Glutamatergic neuron (in vitro differentiated cells): ENCODE measurements around the gene ABHD17A. TPM values are rescaled to one million over a fixed set of nuclear protein-coding genes. Genes with fewer than 3 reads are reported as not detected.

ENCODE experiments used
- DNase-seq: peaks from one replicate; pipeline ENCODE4 v3.0.0; 2022
- H3K27ac Mint-ChIP-seq: one replicate; pipeline ENCODE4 v1.8.0; 2020; ENCODE audit warnings: mild to moderate bottlenecking, mixed read lengths, inconsistent platforms; ENCODE audit not compliant: unreplicated experiment
- H3K27me3 Mint-ChIP-seq: one replicate; pipeline ENCODE4 v1.8.0; 2020; ENCODE audit warnings: mild to moderate bottlenecking, moderate library complexity, mixed read lengths, inconsistent platforms; ENCODE audit not compliant: unreplicated experiment
- H3K36me3 Mint-ChIP-seq: one replicate; pipeline ENCODE4 v1.8.0; 2020; ENCODE audit warnings: mild to moderate bottlenecking, mixed read lengths, inconsistent platforms; ENCODE audit not compliant: unreplicated experiment
- H3K4me1 Mint-ChIP-seq: one replicate; pipeline ENCODE4 v1.8.0; 2020; ENCODE audit warnings: mild to moderate bottlenecking, low read depth, mixed read lengths, inconsistent platforms; ENCODE audit not compliant: unreplicated experiment
- H3K4me3 Mint-ChIP-seq: one replicate; pipeline ENCODE4 v1.8.0; 2020; ENCODE audit warnings: mild to moderate bottlenecking, mixed read lengths, inconsistent platforms; ENCODE audit not compliant: unreplicated experiment
- H3K9me3 Mint-ChIP-seq: one replicate; pipeline ENCODE4 v1.8.0; 2020; ENCODE audit warnings: mild to moderate bottlenecking, moderate library complexity, mixed read lengths, inconsistent platforms; ENCODE audit not compliant: unreplicated experiment
- total RNA-seq: library from RNA; stranded (reverse); fragmentation: NEBNext Ultra II Directional; extraction: Animal tissue kit (Norgen Biotek cat#: 25700); gene quantifications from one replicate; pipeline ENCODE4 v1.2.1, GENCODE V29; 2021; ENCODE audit not compliant: unreplicated experiment
- TF ChIP-seq, protein P1 (sequence below): fragments of 200-600 bp; sonication (generic); IDR thresholded peaks from one replicate; pipeline ENCODE4 v1.5.0; 2021; ENCODE audit not compliant: partially characterized antibody, unreplicated experiment

The ABHD17A gene
- total RNA-seq, 1 donor from 2014 or later: 75.1 TPM

DNA sequence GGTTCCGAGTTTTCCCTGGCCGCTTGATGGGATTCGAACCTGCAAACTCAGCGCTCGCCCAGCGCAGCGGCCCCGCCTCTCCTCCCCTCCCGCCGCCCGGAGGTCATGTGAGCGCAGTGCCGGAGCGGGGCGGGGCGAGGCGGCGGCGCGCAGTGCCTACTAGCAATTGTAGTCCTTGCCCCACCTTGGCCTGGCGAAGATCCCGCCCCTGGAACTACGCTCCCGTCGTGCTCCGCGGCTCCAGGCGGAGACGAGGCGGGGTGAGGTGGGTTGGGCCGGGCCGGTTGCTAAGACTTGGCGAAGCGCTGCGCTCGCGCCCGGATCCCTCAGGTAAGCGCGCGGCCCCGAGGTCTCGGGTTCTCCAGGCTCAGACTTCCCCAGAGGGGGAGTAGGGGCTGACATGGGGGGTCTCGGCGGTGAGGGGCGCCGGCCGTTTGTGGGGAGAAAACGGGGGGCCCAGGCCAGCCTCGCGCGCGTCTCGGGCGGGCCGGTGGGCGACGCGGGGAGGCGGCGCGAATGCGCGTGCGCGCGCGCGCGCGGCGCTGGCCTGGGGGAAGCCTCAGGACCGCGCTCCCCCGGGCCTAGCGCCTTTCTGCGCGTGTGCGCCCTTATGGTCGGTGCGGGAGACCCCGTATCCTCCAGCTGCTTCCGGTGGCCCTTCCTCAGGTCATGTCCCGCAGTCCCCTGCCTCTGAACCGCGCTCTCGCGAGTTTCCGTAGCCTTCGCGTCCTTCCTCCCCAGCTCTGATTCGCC, 20.0 kb upstream of the ABHD17A start, which contains the start of the genes ADAT3 and SCAMP4:
TSS of gene ADAT3 (plus strand) at position 290 of the 753 bp plus-strand sequence. CDS start 6,649 bp downstream, outside the sequence.
TSS of gene SCAMP4 (plus strand) at position 290 of the 753 bp plus-strand sequence. CDS start 9,621 bp downstream, outside the sequence.
- Mint-ChIP-seq H3K27ac (peak within 1 kb of the TSS; percentile 77), H3K36me3 (no peaks in the 10 kb centered on the region), H3K4me3 (peak within 1 kb of the TSS; percentile 91), H3K27me3 (peaks cover 4% of the 10 kb centered on the region), H3K9me3 (peaks cover 5% of the 10 kb centered on the region), H3K4me1 (peaks cover 3% of the 10 kb centered on the region)
- TF ChIP-seq, protein P1, sequence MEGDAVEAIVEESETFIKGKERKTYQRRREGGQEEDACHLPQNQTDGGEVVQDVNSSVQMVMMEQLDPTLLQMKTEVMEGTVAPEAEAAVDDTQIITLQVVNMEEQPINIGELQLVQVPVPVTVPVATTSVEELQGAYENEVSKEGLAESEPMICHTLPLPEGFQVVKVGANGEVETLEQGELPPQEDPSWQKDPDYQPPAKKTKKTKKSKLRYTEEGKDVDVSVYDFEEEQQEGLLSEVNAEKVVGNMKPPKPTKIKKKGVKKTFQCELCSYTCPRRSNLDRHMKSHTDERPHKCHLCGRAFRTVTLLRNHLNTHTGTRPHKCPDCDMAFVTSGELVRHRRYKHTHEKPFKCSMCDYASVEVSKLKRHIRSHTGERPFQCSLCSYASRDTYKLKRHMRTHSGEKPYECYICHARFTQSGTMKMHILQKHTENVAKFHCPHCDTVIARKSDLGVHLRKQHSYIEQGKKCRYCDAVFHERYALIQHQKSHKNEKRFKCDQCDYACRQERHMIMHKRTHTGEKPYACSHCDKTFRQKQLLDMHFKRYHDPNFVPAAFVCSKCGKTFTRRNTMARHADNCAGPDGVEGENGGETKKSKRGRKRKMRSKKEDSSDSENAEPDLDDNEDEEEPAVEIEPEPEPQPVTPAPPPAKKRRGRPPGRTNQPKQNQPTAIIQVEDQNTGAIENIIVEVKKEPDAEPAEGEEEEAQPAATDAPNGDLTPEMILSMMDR: no peak
- peak; percentile 99 for DNase-seq

DNA sequence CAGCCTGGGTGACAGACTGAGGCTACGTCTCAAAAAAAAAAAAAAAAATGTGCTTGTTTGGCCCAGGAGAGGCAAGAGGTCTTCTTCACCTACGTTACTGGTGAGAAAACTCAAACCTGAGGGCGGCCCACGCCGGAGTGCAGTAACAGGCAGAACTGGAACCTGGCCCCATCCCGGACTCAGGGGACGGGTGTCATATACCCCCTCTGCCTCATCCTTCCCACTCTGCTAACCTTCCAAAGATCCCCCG, 19.5 kb upstream of the ABHD17A start:
- Mint-ChIP-seq H3K27me3 (peaks cover 1% of the 10 kb centered on the region), H3K9me3 (peaks cover 5% of the 10 kb centered on the region), H3K27ac (peak overlapping the region; percentile 70), H3K36me3 (no peaks in the 10 kb centered on the region), H3K4me1 (no peaks in the 10 kb centered on the region), H3K4me3 (peak overlapping the region; percentile 32)
- TF ChIP-seq, protein P1: no peak
- DNase-seq: no peak

GRCh38 chr19:1902923-1903322, 17.6 kb upstream of the ABHD17A start:
- peaks cover 1% of the 10 kb centered on the region for H3K27me3 Mint-ChIP-seq
- no peak for DNase-seq
- H3K36me3 Mint-ChIP-seq: no peaks in the 10 kb centered on the region
- no peak overlapping the region for H3K27ac Mint-ChIP-seq
- no peaks in the 10 kb centered on the region for H3K4me1 Mint-ChIP-seq
- TF ChIP-seq, protein P1: no peak
- peaks cover 5% of the 10 kb centered on the region for H3K9me3 Mint-ChIP-seq
- no peak overlapping the region for H3K4me3 Mint-ChIP-seq

- TF ChIP-seq, protein P1: no peak
- Mint-ChIP-seq H3K36me3 (no peaks in the 10 kb centered on the region), H3K4me1 (peaks cover 2% of the 10 kb centered on the region), H3K27ac (no peak overlapping the region), H3K9me3 (peaks cover 7% of the 10 kb centered on the region), H3K4me3 (no peak overlapping the region), H3K27me3 (peaks cover 1% of the 10 kb centered on the region)
- no peak for DNase-seq
These were observed 16.7 kb upstream of the ABHD17A start for GRCh38 chr19:1901940-1902404.

- H3K4me3 Mint-ChIP-seq: no peak overlapping the region
- peaks cover 2% of the 10 kb centered on the region for H3K4me1 Mint-ChIP-seq
- TF ChIP-seq, protein P1: no peak
- DNase-seq: no peak
- H3K9me3 Mint-ChIP-seq: peaks cover 2% of the 10 kb centered on the region
- peaks cover 2% of the 10 kb centered on the region for H3K27me3 Mint-ChIP-seq
- H3K36me3 Mint-ChIP-seq: no peaks in the 10 kb centered on the region
- no peak overlapping the region for H3K27ac Mint-ChIP-seq
These were observed 11.2 kb upstream of the ABHD17A start for GRCh38 chr19:1896508-1896907.
